NCI-H345 treated with DMSO at 0.1 percent for 48 hours (cell line): ENCODE data around the gene MAP2K2.
"Not testable (repeated sequence)": the region's sequence is repeated elsewhere in the genome, so short reads cannot be mapped to it uniquely, and the experiment has no call there.

ENCODE experiments used
- DNase-seq: peaks from one replicate; lab custom pipeline; 2025; ENCODE audit not compliant: unreplicated experiment; lab: John Stamatoyannopoulos, UW

MAP2K2 gene

GRCh38 chr19:4130744-4131438, 7.0 kb upstream of the MAP2K2 start:
- DNase-seq = no peak

GRCh38 chr19:4129050-4129449, 5.1 kb upstream of the MAP2K2 start:
- not testable (repeated sequence) for DNase-seq

GRCh38 chr19:4127322-4127721, 3.4 kb upstream of the MAP2K2 start:
- not testable (repeated sequence) for DNase-seq

GRCh38 chr19:4124638-4125037, 716 bp upstream of the MAP2K2 start:
- DNase-seq = no peak

- DNase-seq = no peak
Measured at GRCh38 chr19:4122480-4122879, 1.4 kb downstream of the MAP2K2 start.

- DNase-seq = no peak
Measured at GRCh38 chr19:4121815-4122214, 2.1 kb downstream of the MAP2K2 start.

- DNase-seq = no peak
Measured at GRCh38 chr19:4121273-4121612, 2.7 kb downstream of the MAP2K2 start.

- DNase-seq = no peak
Measured at GRCh38 chr19:4120559-4121272, 3.2 kb downstream of the MAP2K2 start.

GRCh38 chr19:4119763-4120162, 4.2 kb downstream of the MAP2K2 start:
- no peak for DNase-seq

- DNase-seq = no peak
Measured at GRCh38 chr19:4115818-4116385, 8.0 kb downstream of the MAP2K2 start.

GRCh38 chr19:4115050-4115817, 8.7 kb downstream of the MAP2K2 start:
- no peak for DNase-seq

- no peak for DNase-seq
Measured at GRCh38 chr19:4114181-4114580, 9.7 kb downstream of the MAP2K2 start.

GRCh38 chr19:4113398-4114088, 10.4 kb downstream of the MAP2K2 start:
- no peak for DNase-seq

- no peak for DNase-seq
Measured at GRCh38 chr19:4112367-4112766, 11.6 kb downstream of the MAP2K2 start.

- DNase-seq = no peak
Measured at GRCh38 chr19:4109626-4109945, 14.3 kb downstream of the MAP2K2 start.

GRCh38 chr19:4108767-4109625, 14.9 kb downstream of the MAP2K2 start:
- no peak for DNase-seq

GRCh38 chr19:4103080-4103433, 20.9 kb downstream of the MAP2K2 start:
- no peak for DNase-seq

- no peak for DNase-seq
Measured at GRCh38 chr19:4102339-4103079, 21.4 kb downstream of the MAP2K2 start.

GRCh38 chr19:4101496-4101770, 22.5 kb downstream of the MAP2K2 start:
- DNase-seq = no peak
